Activated gamma-delta T cell treated with Interleukin-2 at 50 U/mL for 16 hours (primary cell): ENCODE measurements around the gene SUSD3.
"Not testable (repeated sequence)": the region's sequence is repeated elsewhere in the genome, so short reads cannot be mapped to it uniquely, and the experiment has no call there.

ENCODE experiments used
- DNase-seq: peaks from one replicate; pipeline ENCODE4 v3.0.0-alpha.2; 2020

The SUSD3 gene

DNA sequence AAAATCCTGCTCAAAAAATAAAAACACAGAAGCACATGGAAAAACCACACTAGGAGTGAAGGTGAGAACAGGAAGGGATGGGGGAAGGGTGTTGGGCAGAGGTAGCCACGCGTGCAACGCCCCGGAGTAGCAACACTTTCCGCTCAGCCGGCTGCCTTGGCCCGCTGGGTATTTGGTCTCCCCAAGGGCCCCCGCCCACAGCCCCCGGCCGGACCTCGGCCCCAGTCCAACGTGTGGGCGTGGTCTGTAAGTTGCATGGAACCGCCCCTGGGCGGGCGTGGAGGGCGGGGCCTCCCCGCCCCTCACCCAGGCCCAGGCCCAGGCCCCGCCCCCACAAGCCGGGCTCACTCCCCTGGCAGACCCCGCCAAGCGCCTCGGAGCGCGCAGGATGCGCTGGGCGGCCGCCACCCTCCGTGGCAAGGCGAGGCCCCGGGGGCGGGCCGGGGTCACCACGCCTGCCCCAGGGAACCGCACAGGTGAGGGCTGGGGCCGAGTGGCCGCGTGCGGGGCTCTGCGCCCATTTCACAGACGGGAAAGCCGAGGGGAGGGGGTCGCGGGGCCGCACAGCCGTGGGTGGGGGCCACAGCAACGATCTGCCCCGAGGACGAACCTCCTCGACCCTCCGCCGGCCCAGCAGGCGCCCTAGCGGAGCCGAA is at the start of gene SUSD3:
Gene SUSD3 (plus strand): TSS at position 347 of the 656 bp plus-strand sequence. CDS start 42 bp downstream, at position 389.
- peak; percentile 67 for DNase-seq

DNA sequence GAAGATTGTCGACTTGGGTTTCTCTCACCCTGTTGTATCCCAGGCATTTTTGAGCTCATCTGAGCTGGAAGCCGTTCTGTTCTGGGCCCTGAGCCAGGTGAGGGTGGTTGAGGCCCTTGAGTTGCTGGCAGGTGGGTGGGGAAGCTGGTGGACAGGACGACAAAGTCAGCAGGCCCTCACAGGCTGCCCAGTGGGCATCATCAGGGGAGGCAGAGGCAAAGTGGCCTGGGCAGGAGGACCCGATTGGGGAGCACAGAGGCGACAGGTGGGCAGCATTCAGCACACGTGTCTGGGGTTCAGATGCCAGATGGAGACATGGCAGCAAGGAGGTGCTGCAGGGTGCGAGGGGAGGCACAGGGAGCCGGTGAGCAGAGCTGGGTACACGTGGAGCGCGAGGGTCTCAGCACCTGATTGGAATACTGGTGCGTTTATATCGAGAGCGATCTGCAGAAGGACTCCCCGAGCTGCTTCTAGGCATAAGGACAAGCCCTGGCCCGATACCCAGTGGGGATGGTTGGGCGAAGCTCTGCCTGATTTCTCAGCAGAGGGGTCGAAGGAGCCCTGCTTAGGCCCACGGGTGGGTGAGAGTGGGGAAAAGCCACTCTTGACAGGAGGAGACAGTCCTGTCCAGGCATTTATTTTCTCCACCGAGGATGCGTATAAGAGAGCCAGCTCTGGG is 49.0 kb upstream of the SUSD3 start:
- no peak for DNase-seq

- no peak for DNase-seq
Measured at GRCh38 chr9:93010056-93010455, 48.4 kb upstream of the SUSD3 start.

DNA sequence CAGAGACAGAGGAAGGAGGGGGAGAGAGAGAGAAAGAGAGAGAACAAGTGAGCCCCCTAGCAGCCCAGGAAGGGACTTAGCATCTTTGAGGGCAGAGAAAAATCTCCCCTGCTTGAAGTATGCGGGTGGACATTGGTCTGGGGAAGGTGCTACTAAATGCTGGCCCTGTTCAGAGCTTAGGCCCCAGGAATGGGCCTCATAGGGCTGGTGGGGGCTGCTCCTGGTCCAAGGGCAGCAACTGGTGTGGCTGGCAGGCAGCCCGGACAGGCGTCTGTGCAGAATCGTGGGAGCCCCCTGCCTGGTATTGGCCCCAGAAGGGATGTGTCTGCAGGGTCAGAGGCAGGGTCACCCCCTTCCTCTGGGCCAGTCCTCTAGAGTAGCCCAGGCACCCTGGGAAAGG is 47.8 kb upstream of the SUSD3 start:
- DNase-seq, result no peak

- DNase-seq, result no peak
Measured at GRCh38 chr9:93011114-93011513, 47.4 kb upstream of the SUSD3 start.

DNA sequence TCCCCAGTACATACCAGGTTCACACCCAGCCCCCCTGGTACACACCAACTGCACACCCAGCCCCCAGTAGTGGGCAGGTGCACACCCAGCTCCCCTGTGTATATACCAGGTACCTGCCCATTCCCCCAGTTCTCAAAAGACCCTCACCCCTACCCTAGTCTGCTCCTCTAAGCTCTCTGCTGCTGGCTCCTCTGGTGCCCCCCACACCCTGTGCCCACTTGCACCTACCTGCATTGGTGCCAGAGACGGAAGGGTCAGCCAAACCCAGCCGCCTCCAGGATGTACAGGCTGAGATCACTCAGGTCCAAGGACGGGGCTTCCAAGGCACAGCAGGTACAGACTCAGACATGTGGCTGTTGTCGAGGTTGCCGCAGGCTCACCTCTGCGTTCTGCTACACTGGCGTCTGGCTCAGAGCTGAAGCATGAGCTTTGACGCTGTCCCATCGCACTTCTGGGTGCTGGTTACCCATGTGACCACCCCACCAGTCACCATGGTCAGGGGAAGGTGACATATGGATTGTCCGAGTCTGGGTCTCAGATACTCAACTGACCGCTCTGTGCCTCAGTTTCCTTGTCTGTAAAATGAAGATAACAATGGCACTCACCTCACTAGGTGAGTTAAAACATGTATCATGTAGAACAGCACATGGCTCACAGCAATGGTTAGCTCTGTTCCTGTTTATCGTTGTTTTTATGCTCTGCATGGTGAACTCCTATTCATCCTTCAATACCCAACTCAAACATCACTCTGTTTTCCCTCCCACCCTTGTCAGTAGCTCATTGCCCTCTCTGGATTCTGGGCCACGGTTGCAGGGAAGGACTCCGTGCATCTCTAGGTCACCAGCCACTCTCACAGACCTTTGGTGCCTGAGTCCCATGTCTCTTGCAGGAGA is 45.3 kb upstream of the SUSD3 start:
- DNase-seq, result no peak

GRCh38 chr9:93013856-93014582 is 44.5 kb upstream of the SUSD3 start:
- no peak for DNase-seq

DNA sequence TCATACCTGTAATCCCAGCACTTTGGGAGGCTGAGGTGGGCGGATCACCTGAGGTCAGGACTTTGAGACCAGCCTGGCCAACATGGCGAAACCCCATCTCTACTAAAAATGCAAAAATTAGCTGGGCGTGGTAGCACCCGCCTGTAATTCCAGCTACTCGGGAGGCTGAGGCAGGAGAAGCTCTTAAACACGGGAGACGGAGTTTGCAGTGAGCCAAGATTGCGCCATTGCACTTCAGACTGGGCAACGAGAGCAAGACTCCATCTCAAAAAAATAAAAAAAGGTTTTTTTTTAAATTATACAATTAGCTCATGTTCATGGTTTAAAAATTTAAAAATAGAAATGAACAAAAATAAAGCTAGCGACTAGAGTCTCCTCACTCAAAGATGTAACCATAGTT is 43.3 kb upstream of the SUSD3 start:
- not testable (repeated sequence) for DNase-seq

DNA sequence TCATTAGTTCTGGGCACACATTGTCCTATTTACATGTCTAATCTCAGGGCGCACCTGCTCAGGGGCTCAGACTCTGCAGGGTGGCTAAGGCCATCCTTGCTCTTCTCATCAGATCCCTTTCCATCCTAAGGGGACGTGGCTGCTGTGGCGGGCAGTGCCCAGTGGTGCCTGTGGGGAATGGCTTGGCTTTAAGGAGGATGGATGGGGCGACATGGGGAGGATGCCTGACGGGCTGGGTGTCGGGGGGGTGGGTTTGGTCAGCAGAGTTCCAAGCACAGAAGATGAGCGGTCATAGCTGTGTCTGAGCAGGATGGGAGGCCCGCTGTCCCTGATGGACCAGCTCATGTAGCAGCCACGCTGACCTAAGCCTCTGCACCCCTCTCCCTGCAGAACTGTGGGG is 40.9 kb upstream of the SUSD3 start:
- DNase-seq, result no peak

DNA sequence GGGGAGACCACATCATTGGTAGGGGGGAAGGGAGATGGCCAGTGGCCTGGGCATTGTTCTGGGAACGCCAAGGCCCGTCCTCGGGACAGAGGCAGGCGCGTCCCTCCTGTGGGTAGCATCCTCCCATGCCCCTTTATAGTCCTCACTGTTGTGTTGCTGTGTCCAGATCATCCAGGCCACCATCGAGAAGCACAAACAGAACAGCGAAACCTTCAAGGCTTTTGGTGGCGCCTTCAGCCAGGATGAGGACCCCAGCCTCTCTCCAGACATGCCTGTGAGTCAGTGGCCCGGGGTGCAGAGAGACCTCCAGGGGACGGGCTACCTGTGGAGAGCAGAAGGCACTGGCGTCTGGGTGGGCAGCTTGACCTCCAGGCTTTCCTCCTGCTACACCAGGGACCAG is 38.4 kb upstream of the SUSD3 start:
- no peak for DNase-seq

GRCh38 chr9:93020771-93021670 is 37.5 kb upstream of the SUSD3 start:
- DNase-seq, result no peak

- no peak for DNase-seq
Measured at GRCh38 chr9:93022066-93022465, 36.4 kb upstream of the SUSD3 start.

- no peak for DNase-seq
Measured at GRCh38 chr9:93022721-93023520, 35.6 kb upstream of the SUSD3 start.

DNA sequence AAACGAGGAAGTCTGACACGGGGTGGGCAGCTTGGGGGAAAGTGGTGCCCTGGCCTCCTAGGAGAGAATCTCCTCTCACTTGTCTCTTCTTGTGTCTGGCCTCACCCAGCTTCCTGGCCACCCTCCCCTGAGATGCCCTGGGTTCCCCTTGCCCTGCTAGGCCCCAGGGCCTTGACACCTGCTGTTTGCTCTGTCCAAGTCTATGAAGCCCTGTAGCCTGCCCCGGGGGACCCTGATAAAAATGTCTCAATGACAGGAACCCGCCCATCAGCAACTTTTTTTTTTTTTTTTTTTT is 35.0 kb upstream of the SUSD3 start:
- no peak for DNase-seq

GRCh38 chr9:93024646-93024910 is 33.9 kb upstream of the SUSD3 start:
- DNase-seq, result no peak

GRCh38 chr9:93024986-93025630 is 33.4 kb upstream of the SUSD3 start:
- DNase-seq, result peak; percentile 25

DNA sequence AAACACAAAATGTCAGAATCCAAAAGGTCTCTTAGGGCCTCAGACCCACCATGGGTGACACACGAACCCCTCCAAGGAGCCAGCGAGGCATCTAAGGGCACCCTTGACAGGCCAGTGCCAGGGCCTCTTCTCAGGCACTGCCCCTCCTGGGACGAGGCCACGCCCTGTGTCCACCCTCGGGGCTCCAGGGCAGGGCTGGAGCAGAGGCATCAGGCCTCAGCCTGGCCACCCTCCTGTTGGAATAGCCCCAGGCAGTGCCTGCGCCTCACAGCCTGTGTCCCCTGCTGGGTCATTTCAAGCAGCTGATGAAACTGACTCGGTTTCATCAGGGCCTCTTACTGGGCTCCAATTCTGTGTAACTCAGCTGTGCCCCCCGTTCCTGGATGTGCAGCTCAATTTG is 32.8 kb upstream of the SUSD3 start:
- DNase-seq, result no peak

DNA sequence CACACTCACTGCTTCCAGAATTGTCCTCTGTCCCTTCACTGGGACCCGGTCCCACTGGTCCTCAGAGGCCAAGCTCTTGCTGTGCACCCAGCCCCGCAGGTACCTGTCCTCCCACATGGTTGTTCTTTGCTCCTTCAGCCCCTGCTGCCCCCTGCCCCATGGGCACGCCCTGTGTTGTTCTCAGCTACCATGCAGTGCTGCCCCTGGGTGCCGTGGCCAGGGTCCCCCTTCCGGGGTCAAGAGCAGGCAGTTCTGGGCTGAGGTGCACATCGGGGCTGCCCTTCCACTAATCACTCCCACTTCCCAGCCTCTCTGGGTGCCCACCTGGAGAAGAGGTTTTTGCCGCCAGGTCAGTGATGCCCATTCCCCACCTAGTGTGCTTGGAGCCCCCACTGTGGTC is 31.9 kb upstream of the SUSD3 start:
- no peak for DNase-seq

GRCh38 chr9:93027750-93028149 is 30.8 kb upstream of the SUSD3 start:
- no peak for DNase-seq

DNA sequence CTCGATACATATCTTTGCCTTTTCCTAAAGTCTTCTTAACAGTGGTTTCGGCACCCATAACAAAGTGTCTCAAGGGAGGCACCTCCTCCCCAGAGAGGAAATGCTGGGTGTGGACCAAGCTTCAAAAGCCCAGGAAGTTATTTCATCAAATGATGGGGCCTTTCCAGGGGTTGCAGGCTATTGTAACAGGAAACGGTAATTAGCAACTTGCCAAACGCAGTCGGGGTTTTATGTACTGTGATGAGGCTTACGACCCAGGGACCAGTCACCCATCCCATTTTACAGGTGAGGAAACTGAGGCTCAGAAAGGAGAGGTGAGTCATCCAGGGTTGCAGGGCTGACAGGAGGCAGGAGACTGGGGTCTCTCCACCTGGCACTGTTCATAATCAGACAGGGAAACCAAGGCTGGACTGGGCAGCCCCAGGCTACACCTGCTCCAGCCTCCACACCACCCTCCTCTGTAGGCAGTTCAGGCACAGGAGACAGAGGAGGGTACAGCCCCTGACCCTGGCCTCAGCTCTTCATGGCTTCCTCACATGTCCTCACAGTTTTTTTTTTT is 30.0 kb upstream of the SUSD3 start:
- peak; percentile 72 for DNase-seq
